ENCODE data around the gene TSPAN1. TPM values are rescaled to one million over a fixed set of nuclear protein-coding genes. Genes with fewer than 3 reads are reported as not detected.

Gene TSPAN1
- total and polyA plus RNA-seq, 2 of the 13 experiments (the other 11 are each of a cell fraction or from before 2014, with no cell fraction given): 1.7 to 2.9 TPM

DNA sequence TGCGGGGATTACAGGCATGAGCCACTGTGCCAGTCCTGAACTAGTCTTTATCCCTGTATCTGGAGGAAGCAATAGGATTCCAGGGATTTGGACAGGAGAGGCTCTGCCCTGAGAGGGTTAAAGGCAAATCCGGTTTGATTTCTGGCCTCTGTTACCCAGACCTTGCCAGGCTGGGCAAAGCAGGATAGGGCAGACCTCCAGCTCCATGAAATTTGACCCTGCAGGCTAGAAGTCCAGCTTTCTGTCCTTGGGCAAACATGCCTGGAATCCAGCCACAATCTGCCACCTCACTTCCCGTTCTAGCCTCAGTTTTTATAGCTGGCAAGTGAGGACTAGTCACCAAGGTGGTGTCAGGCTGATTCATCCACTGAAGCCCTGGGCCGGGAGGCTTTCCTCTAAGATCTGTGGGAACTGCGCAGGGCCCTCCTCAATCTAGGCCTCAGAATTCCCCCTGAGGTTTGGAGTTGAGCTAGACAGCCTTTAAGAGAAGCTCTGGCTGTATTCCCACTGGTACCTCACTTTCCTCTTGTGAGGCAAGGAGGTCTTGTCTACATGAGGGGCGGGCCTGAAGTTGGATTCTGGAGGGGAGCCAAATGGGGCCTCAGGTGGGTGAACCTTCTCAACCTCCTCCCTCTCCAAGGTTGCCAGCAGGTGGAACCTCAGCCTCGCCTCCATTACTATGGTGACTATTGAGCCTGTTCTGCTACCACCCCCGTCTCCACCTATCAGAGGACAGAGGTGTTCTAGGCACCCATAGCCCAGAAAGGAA lies 8.4 kb downstream of the TSPAN1 start (continued):
- TF ChIP-seq, protein P1, sequence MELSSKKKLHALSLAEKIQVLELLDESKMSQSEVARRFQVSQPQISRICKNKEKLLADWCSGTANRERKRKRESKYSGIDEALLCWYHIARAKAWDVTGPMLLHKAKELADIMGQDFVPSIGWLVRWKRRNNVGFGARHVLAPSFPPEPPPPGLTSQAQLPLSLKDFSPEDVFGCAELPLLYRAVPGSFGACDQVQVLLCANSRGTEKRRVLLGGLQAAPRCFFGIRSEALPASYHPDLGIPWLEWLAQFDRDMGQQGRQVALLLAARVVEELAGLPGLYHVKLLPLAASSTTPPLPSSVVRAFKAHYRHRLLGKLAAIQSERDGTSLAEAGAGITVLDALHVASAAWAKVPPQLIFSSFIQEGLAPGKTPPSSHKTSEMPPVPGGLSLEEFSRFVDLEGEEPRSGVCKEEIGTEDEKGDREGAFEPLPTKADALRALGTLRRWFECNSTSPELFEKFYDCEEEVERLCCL (CRISPR knock-in tag; IDR thresholded peaks at IDR 0.05; ENCODE audit: borderline replicate concordance): no peak
- TF ChIP-seq SMARCE1 (IDR thresholded peaks at IDR 0.05; ENCODE audit: borderline replicate concordance) (no peak), ZNF354B (CRISPR knock-in tag; IDR thresholded peaks at IDR 0.05) (no peak), PAWR (CRISPR knock-in tag; IDR thresholded peaks at IDR 0.05; ENCODE audit: borderline replicate concordance) (no peak), ADNP (CRISPR knock-in tag; IDR thresholded peaks at IDR 0.05) (0 out of 2 replicates have a peak, but pooled peaks have one; percentile 24), ZNF572 (CRISPR knock-in tag; IDR thresholded peaks at IDR 0.05) (no peak), RFXANK (CRISPR knock-in tag; IDR thresholded peaks at IDR 0.05) (no peak), NFRKB (IDR thresholded peaks at IDR 0.05) (no peak), ZNF44 (CRISPR knock-in tag; IDR thresholded peaks at IDR 0.05) (no peak), ZNF878 (CRISPR knock-in tag; IDR thresholded peaks at IDR 0.05) (no peak), GATA4 (IDR thresholded peaks at IDR 0.05; ENCODE audit: borderline replicate concordance, low read depth) (no peak), ONECUT2 (CRISPR knock-in tag; IDR thresholded peaks at IDR 0.05) (no peak), ZNF251 (CRISPR knock-in tag; IDR thresholded peaks at IDR 0.05) (no peak), MBNL3 (CRISPR knock-in tag; conservative IDR thresholded peaks at IDR 0.05) (no peak), ZNF12 (CRISPR knock-in tag; IDR thresholded peaks at IDR 0.05) (no peak), BHLHE40 (IDR thresholded peaks at IDR 0.05; ENCODE audit: low read length) (no peak), KAT2B (IDR thresholded peaks at IDR 0.05; ENCODE audit: borderline replicate concordance, low read depth, low read length) (no peak), TARDBP (CRISPR knock-in tag; IDR thresholded peaks at IDR 0.05) (no peak), ZNF296 (CRISPR knock-in tag; conservative IDR thresholded peaks at IDR 0.05) (no peak), NFE2 (CRISPR knock-in tag; IDR thresholded peaks at IDR 0.05) (no peak), HOXD1 (CRISPR knock-in tag; IDR thresholded peaks at IDR 0.05) (no peak), ZBTB1 (CRISPR knock-in tag; IDR thresholded peaks at IDR 0.05; ENCODE audit: borderline replicate concordance) (no peak), ZMAT3 (CRISPR knock-in tag; conservative IDR thresholded peaks at IDR 0.05) (no peak), TGIF2 (CRISPR knock-in tag; IDR thresholded peaks at IDR 0.05) (0 out of 2 replicates have a peak, but pooled peaks have one; percentile 18), ZC3H4 (CRISPR knock-in tag; IDR thresholded peaks at IDR 0.05; ENCODE audit: borderline replicate concordance) (no peak), HES4 (CRISPR knock-in tag; IDR thresholded peaks at IDR 0.05; ENCODE audit: borderline replicate concordance) (no peak)
- TF ChIP-seq, protein P2, sequence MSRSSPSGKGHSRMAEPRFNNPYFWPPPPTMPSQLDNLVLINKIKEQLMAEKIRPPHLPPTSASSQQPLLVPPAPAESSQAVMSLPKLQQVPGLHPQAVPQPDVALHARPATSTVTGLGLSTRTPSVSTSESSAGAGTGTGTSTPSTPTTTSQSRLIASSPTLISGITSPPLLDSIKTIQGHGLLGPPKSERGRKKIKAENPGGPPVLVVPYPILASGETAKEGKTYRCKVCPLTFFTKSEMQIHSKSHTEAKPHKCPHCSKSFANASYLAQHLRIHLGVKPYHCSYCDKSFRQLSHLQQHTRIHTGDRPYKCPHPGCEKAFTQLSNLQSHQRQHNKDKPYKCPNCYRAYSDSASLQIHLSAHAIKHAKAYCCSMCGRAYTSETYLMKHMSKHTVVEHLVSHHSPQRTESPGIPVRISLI (CRISPR knock-in tag; IDR thresholded peaks at IDR 0.05; ENCODE audit: borderline replicate concordance): 0 out of 2 replicates have a peak, but pooled peaks have one; percentile 17
- TF ChIP-seq, protein P3, sequence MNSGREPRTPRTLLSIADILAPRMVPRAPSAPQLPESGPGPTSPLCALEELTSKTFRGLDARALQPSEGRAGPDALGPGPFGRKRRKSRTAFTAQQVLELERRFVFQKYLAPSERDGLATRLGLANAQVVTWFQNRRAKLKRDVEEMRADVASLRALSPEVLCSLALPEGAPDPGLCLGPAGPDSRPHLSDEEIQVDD (CRISPR knock-in tag; IDR thresholded peaks at IDR 0.05; ENCODE audit: borderline replicate concordance): no peak
- TF ChIP-seq, protein P4, sequence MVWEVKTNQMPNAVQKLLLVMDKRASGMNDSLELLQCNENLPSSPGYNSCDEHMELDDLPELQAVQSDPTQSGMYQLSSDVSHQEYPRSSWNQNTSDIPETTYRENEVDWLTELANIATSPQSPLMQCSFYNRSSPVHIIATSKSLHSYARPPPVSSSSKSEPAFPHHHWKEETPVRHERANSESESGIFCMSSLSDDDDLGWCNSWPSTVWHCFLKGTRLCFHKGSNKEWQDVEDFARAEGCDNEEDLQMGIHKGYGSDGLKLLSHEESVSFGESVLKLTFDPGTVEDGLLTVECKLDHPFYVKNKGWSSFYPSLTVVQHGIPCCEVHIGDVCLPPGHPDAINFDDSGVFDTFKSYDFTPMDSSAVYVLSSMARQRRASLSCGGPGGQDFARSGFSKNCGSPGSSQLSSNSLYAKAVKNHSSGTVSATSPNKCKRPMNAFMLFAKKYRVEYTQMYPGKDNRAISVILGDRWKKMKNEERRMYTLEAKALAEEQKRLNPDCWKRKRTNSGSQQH (CRISPR knock-in tag; IDR thresholded peaks at IDR 0.05; ENCODE audit: low read depth): no peak

Data from HepG2 (cell line).